NCI-H345 treated with DMSO at 0.1 percent for 48 hours (cell line): Measurements from ENCODE around the gene FGF5.
A peak's percentile ranks its signal among the peaks of the same experiment; 100 is the strongest.

Experiments
- DNase-seq: peaks from one replicate; lab custom pipeline; 2025; ENCODE audit not compliant: unreplicated experiment; lab: John Stamatoyannopoulos, UW

FGF5 gene

DNA sequence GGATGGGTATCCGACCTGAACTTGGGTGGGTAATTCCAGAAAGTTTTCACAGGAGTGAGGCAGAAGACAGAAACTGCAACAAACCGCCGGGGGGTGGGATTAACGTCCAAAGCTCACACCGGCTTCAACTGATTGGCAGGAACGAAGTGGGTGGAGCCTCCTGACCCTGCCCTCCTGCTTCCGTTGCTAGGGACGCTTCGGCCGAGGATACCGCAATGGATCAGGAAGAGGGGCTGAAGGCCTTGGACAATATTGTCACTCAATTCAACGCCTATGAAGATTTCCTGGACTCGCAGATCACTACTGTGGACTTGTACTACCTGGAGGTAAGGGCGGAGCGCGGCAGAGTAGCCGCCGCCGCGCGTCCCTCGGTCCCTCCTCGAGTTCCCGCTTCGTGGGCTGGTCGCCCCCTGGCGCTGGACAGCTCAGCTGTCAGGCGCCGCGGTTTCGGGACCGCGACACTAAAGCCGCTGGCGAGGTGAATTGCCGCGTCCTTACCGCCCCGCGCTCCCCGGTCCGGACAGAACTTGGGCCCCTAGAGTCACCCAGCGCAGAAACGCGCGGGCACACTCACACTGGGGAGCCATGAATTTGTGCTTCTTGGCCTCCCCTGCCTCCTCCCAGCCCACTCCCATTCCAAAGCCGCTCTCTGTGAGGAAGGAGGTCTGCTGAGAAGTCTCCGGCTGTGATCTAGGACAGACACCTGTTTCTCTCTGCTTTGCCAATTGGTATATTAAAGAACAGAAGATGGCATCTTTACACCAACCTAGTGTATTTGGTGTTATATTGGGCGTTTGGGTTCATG lies 69.3 kb downstream of the FGF5 start, which contains the start of gene CFAP299:
Gene CFAP299 (plus strand): TSS at position 177 of the 805 bp plus-strand sequence.
- peak; percentile 70 for DNase-seq

DNA sequence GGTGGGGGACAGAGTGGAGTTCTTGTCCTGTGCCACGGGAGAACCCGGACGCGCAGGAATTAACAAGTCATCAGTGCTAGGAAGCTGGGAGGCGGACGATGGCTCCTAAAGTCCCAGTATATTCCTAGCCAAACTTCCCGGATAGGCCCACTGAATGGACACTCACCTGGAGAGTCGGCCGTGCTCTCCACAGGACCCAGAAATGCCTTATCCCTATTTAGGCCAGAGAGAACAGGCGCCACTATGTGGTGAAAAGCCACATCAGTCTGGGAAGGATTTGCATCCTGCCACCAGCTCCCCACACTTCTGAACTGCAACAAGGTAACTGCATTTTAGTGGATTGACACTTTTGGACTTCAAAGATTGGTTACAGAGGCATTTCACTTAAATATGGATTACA lies 70.1 kb downstream of the FGF5 start:
- DNase-seq = peak; percentile 7

DNA sequence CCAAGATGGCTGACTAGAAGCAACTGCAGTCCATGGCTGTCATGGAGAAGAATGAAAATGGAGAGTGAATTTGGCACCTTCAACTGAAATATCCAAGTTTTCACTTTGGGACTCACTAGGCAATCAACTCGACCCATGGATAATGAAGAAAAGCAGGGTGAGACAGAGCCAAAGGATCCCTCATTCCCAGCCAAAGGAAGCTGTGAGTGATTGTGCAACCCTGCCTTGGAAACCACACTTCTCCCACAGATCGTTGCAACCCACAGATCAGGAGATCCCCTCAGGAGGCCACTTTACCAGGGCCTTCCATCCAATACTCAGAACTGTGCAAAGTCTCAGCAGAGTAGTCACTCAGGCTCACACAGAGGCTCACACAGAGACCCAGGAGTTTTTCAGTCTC lies 73.6 kb downstream of the FGF5 start:
- DNase-seq = no peak
